AG08395 (cell line): Measurements from ENCODE around the gene GRID1.
"Not testable (repeated sequence)": the region's sequence is repeated elsewhere in the genome, so short reads cannot be mapped to it uniquely, and the experiment has no call there.

ENCODE experiments used
- DNase-seq: peaks from one replicate; pipeline ENCODE4 v3.0.0; 2012; ENCODE audit warnings: mixed read lengths, low spot score

GRID1 gene

GRCh38 chr10:85995791-85996190 lies 370.8 kb downstream of the GRID1 start:
- DNase-seq = no peak

GRCh38 chr10:85993840-85994507 lies 372.6 kb downstream of the GRID1 start:
- DNase-seq = no peak

GRCh38 chr10:85993140-85993539 lies 373.5 kb downstream of the GRID1 start:
- DNase-seq = no peak

- DNase-seq = no peak
These were observed 374.3 kb downstream of the GRID1 start for GRCh38 chr10:85992324-85992723.

- DNase-seq = no peak
These were observed 379.8 kb downstream of the GRID1 start for GRCh38 chr10:85986777-85987176.

- no peak for DNase-seq
These were observed 383.5 kb downstream of the GRID1 start for GRCh38 chr10:85983051-85983450.

GRCh38 chr10:85979598-85979997 lies 387.0 kb downstream of the GRID1 start:
- DNase-seq = no peak

GRCh38 chr10:85978566-85979358 lies 387.8 kb downstream of the GRID1 start:
- DNase-seq = no peak

GRCh38 chr10:85977642-85978041 lies 389.0 kb downstream of the GRID1 start:
- no peak for DNase-seq

GRCh38 chr10:85976267-85976793 lies 390.3 kb downstream of the GRID1 start:
- DNase-seq = no peak

GRCh38 chr10:85971494-85971893 lies 395.1 kb downstream of the GRID1 start:
- no peak for DNase-seq

GRCh38 chr10:85967594-85967993 lies 399.0 kb downstream of the GRID1 start:
- DNase-seq = no peak

GRCh38 chr10:85961479-85962067 lies 405.0 kb downstream of the GRID1 start:
- DNase-seq = no peak

- no peak for DNase-seq
These were observed 405.5 kb downstream of the GRID1 start for GRCh38 chr10:85961073-85961472.

- DNase-seq = no peak
These were observed 407.4 kb downstream of the GRID1 start for GRCh38 chr10:85959239-85959638.

- no peak for DNase-seq
These were observed 415.7 kb downstream of the GRID1 start for GRCh38 chr10:85950921-85951320.

- DNase-seq = no peak
These were observed 419.8 kb downstream of the GRID1 start for GRCh38 chr10:85946713-85947326.

GRCh38 chr10:85936161-85936560 lies 430.4 kb downstream of the GRID1 start:
- DNase-seq = no peak

GRCh38 chr10:85934586-85934985 lies 432.0 kb downstream of the GRID1 start:
- DNase-seq = no peak

- not testable (repeated sequence) for DNase-seq
These were observed 436.6 kb downstream of the GRID1 start for GRCh38 chr10:85929993-85930392.

- no peak for DNase-seq
These were observed 438.5 kb downstream of the GRID1 start for GRCh38 chr10:85927952-85928665.

GRCh38 chr10:85926986-85927385 lies 439.6 kb downstream of the GRID1 start:
- DNase-seq = no peak
